ENCODE data around the gene CLDN34.

CLDN34 gene

DNA sequence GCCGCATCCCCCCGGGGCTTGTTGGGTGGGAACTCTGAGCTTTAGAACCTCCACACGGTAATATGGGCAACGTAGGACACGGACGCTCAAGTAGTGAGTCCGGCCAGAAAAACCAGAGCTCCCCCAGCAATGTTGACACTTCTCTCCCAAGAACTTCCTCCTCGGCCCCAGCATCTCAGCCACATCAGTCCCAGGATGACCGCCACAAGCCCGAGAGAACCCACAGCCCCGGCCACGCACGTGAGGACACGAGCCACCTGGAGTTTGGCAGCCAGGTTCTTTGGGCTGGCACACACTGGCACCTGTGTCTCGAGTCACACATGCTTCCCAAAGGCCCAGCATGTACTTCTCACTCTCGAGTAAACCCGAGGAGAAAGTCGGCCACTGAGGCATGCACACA lies 16.3 kb downstream of the CLDN34 start:
- DNase-seq = no peak

DNA sequence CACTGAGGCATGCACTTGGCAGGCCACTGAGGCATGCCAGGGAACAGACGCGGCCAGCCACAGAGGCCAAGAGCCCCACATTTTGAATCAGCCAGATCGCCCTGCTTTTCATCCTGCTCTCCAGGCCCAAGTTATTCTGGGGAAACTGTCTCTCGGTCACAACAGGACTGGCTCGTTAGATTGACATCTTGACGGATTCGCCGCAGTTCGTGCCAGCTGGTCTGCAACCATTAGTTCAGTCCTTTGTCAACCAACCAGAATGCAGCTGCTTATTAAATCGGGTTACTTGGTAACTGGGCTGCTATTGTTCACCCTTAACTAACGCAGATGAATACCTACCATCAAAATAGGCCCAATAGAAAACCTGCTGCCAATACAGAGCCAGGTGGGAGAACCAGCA lies 16.7 kb downstream of the CLDN34 start:
- DNase-seq = no peak

DNA sequence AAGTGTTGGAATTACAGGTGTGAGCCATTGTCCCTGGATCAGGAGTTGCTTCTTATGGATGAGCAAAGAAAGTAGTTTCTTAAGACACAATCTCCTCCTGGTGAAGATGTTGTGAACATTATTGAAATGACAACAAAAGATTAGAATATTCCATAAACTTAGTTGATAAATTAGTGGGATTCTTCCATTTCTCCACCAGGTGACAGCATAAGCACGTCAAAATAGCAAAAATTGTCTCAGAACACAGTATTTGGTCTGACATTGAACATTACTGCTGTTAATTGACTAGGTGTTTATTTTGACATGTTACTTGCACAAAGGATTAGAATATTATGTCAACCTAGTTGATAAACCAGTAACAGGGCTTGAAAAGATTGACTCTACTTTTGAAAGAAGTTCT lies 21.6 kb downstream of the CLDN34 start:
- no peak for DNase-seq

DNA sequence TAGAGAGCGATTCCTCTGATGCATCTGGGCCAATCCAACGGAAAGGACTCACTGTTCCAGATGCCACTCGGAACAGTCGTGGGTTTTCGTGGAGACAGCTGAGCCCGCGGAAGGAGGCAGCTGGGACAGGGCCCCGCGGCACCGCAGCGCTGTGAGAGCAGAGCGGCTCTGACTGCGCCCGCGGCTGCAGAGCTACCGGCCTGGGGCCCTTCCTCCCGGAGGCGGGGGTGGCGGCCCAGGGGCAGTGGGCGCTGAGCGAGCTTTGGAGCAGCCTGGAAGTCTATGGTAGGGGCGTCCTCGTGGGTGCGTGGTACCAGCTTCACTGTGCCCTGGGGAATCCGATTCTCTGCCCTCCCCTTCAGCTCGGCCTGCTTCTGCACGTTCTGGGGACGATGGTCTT lies 24.9 kb downstream of the CLDN34 start:
- DNase-seq = no peak

DNA sequence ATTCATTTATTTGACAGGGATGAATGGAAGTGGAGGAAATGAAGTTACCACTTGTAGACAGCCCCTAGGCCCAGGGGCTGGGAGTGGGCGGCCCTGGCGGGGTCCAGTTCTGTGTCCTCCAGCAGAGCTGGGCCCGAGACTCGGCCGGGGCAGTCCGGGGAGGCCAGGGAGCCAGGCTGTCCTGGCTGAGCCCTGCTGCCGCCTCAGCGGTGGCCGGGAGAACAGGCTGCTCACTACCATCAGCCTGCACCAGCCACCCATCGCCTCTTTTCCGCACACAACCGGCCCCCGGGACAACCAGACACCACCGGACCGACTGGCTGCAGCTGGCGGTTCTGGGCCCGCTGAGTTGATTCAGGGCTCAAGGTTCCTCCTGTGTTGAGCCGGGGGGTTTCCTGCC lies 25.6 kb downstream of the CLDN34 start:
- no peak for DNase-seq

DNA sequence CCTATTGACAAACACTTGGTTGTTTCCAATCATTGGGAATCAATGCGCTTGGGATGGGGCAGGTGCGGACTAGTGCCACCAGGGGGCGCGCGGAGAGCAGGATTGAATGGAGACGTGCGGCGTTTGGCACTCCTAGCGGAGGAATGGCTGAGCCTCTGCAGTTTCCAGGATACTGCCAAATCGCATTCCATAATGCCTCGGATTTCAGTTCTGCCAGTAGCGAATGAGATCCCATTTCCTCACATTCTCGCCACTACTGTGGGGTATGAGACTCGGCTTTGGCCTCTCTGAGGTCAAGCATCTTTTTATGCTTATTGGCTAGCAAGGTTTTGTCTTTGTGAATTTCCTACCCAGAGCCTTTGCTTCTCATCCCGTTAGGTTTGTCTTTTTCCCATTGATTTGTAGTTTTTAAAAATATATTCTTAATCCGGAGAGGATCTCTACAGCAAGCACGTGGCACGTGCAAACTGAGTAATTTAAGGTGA lies 28.7 kb downstream of the CLDN34 start:
- peak; percentile 79 to 83 for DNase-seq

DNA sequence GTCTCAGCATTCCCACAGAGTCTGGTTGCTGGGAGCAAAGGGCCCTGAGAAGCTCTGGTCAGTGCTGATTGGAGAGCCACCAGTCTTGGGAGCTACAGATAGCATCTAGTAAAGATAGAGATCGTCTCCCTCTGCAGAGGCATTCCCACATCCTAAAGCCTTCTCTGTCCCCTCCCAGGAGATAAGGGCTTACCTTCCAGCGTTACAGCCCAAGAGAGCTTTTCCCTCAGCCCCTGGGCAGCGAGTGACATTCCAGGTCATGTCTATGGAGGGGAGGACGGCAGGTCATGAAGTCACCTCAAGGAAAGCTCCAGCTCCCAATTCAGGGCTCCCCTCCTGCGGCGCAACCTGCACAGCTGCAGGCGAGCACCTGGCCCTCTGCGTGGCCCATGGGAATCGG lies 29.9 kb downstream of the CLDN34 start:
- no peak for DNase-seq

DNA sequence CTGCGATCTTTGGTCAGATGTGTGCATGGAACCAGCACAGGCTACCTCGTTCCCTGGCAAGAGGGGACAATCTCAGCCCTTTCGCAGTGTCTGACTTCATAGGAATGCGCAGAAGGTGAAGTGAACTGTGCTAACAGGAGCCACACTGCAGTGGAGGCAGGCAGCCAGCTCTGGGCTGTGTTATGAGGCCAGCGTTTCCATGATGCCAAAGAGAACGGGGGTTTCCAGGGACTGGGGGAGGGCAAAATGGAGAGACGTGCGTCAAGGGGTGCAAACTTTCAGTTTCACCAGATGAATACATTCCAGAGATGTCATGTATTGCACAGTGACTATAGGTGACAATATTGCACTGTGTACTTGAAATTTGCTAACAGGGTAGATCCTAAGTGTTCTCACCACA lies 30.4 kb downstream of the CLDN34 start:
- peak; percentile 62 to 66 for DNase-seq

DNA sequence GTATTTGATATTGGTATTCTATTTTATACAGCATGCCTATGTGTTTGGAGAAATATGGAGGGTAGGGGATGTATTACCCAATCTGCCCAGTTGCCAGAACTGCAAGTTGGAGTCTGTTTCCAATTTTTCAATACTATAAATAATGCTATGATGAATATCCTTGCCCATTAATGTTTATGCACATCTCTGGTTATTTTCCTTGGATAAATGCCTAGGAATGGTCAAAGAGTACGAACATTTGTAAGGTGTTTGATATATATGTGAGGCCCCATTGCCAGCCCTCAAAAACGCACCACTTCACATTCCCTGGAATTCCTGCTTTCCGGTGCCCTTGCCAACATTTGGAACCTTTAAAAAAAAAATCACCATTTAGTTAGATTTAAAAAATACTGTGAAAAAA lies 34.3 kb downstream of the CLDN34 start:
- no peak for DNase-seq

DNA sequence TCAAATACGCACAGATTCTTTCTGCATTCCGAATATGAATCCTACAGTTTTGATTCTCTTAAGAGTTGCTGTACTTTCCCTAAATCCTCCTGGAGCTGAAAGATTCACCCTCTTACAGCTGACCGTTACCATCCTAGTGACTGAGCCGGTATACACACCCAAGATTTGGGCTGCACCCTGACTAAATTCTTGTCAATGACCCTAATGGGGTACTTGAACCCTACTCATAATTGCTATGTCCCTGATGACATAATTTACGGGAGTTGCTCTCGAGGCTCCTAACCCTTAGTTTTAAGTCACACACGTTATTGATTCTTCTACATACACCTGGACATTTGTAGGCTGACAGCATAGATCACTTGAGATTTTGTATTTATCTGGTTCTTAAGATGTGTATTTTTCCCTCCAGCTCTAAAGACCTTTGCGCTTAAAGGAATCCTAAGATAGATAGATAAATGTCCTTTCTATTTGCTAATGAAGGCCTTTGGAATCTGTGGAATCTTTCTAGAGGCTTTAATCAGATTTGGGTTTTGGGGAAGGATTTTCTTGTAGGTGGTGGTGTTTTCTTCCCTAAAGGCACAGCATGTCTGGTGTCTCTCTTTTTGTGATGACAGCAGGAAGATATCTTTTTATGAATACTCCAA lies 37.8 kb downstream of the CLDN34 start:
- no peak for DNase-seq

DNA sequence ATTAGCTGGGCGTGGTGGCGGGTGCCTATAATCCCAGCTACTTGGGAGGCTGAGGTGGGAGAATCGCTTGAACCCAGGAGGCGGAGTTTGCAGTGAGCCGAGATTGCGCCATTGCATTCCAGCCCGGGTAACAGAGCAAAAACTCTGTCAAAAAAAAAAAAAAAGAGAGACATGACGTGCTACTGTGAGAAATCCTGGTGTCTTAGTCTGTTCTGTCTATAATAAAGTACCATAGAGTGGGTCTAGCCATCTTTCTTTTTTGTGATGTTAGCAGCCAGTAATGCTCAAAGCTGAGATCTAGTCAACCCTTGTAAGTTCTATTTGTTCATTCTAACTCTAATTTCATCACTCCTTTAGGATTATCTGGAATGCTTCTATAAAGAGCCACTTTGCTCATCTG lies 38.9 kb downstream of the CLDN34 start:
- no peak for DNase-seq

DNA sequence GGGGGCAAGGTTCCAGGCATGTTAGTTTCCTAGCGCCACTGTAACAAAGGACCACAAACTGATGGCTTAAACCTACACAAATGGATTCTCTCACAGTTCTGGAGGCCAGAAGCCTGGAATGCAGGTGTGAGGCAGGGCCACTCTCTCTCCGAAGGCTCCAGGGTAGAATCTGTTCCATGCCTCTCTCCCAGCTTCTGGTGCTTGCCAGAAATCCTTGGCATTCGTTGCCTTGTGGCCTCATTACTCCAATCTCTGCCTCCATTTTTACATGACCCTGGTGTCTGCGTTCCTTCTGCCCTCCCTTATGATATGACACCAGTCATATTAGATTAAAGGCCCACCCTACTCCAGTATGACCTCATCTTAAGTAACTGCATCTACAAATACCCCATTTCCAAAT lies 39.6 kb downstream of the CLDN34 start:
- DNase-seq = no peak

DNA sequence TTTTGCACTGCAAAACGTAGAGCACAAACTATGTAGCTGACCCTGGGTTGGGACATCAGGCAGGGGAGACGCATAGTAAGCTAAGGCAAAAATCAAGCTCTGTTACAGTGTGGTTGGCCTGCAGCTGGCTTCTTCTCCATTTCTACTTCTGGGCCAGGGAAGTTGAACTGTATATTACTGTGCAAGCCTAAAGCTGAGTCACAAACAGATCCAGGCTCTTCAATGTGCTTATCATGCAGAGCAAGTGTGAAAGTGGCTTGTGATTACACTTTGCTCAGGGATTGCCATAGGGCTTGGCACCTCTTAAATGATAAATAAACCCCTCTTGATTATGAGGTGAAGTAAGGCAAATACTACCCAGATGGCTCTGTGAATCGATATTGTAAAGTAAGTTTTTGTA lies 40.5 kb downstream of the CLDN34 start:
- no peak for DNase-seq

DNA sequence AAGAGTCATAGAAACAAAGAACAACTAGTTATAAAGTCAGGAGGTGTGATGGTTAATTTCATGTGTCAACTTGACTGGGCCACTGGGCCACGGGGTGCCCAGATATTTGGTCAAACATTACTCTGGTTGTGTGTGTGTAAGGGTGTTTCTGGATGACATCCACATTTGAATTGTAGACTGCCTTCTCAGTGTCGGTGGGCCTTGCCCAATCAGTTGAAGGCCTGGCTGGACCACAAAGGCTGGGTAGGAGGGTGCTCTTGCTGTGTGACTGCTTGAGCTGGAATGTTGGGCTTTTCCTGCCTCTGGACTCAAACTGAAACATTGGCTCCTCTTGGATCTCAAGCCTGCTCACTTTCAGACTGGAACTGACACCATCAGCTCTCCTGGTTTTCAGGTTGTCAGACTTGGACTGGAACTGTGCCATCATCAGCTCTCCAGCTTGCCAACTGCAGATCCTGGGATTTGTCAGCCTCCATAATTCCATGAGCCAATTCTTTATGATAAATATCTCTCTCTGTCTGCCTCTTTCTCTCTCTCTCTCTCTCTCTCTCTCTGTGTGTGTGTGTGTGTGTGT lies 41.4 kb downstream of the CLDN34 start:
- DNase-seq = no peak

DNA sequence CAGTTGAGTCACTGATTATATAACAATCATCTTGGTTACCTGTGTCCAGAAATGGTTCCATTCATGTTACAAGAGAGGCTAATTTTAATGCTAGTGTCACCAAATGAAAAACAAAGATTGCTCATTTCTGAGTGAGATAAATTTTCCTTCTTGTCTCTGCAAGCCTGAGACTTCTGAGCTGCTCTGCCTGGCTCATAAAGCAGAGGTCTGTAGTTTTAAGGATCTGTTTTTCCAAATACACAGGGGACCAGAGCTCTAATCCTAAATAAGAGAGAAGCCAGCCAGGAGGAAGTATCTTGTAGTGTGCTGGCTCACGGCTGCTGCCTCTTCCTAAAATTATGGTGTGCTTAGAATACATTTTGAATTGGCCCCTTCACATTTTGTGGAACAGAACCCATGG lies 42.6 kb downstream of the CLDN34 start:
- no peak for DNase-seq

DNA sequence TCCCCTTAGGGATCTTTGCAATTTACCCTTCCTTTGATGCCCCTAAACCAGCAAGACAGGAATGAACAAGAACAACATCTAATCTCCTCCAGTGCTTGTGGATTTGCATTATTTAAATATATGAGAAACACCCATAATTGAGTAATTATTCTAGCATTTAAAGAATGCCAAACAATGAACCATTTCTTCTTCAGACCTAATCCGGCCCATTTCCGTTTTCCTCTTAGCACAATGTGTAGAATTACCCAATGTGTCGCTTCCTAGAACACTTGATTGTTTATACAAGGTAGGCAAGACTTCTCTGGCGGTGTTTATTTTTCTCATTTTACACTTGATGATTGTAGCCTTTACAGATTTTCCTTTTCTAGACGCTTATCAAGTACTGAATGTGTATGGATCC lies 43.5 kb downstream of the CLDN34 start:
- DNase-seq = no peak

DNA sequence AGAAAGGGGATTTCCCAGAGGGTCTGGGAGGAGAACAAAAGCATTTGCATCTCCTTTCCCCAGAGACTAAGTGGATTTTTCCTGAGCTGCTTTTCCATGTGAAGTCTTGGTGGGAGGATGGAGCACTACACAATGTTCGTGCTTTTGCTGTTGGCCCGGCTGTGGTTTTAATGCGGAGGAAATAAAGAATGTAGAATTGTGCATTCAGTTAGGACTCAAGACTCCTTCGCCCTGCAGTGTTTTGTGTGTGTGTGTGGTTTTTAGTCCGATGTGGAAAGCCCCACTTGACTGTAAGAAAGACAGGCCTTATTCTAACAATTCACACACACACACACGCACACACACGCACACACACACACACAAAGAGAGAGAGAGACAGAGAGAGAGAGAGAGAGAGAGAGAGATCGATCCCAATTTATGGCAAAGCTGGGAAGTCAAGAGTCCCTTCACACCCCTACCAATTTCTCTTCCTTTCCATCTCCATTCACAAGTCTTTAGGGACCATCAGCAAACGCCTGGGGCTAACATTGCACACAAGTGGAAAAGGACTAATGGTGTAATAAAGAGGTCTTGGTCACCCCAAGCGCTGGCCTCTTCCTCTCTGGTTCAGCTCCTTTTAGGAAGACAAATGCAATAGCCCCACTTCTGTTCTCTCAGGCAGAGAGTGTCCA lies 44.2 kb downstream of the CLDN34 start:
- no peak for DNase-seq

DNA sequence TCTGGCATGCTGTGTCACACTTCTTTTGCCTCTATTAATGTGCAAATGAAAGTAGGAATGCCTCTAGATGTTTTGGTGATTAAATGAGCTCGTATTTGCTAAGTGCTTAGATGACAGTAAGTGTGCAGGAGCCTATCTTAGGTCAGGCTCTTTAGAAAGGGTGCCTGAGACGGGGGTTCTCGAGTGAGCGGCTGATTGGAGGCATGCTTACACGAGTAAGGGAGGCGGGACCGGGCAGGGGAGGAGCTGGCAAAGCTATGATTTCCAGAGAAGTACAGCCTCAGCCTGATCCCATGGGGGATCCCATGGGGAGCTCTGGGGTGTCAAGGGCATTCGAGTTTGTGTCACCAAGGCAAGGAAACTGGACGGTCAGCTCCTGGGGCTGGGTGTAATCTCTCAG lies 44.8 kb downstream of the CLDN34 start:
- no peak for DNase-seq

DNA sequence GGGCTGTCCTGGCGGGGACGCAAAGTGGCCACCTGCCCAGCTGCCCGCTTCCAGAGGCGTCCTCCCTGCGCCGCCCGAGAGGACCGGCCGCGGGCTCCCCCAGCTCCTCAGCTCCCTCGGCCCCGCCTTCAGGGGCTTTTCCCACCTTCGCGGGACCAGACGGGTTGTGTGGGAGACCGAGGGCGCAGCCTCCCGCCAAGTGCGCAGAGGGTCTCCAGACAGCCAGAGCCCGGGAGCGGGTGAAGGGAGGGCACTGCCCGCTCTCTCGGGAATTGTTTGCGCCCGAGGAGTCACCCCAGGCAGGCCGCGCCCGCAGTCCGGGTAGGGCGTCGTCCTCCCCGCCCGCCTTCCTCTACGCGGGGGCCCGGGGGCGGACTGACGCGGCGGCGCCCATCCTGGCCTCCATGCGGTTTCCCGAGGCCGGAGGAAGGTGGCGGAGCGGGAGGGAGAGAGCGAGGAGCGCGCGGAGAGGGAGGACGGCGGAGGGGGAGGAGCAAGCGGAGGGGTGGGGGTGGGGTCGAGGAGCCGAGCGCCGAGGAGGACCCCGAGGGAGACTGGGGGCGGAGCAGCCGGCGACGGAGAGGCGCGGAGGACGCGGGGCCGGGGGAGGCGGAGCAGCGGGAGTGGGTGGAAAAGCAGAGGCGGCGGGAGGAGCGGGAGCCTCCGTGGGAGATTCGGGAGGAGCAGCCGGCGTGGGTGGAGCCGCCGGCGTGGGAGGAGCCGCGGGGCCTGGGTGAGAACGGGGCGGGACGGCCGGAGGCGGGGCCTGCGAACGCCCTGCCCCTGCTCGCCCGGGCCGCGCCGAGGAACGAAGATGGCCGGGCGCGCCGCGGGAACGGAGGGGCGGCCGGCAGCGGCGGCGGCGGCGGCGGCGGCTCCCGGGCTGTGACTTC lies 47.5 kb downstream of the CLDN34 start:
- peak; percentile 69 to 77 for DNase-seq

DNA sequence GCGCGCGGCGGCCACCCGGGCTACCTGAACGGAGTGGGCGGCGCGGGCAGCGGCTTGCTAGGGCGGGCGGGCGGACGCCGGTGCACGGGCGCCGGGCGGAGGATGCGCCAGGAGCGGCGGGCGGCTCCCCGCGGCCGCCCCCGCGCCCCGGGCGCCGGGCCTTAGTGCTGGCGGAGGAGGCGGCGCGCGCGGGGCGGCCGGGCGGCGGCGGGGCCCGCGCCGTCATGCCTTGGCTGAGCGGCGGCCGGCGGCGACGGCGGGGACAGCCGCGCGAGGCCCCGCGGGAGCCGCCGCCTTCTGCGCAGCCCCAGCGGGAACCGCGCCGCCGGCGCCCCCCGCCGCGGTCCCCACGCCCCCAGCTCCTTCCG lies 48.2 kb downstream of the CLDN34 start:
- no peak for DNase-seq

DNA sequence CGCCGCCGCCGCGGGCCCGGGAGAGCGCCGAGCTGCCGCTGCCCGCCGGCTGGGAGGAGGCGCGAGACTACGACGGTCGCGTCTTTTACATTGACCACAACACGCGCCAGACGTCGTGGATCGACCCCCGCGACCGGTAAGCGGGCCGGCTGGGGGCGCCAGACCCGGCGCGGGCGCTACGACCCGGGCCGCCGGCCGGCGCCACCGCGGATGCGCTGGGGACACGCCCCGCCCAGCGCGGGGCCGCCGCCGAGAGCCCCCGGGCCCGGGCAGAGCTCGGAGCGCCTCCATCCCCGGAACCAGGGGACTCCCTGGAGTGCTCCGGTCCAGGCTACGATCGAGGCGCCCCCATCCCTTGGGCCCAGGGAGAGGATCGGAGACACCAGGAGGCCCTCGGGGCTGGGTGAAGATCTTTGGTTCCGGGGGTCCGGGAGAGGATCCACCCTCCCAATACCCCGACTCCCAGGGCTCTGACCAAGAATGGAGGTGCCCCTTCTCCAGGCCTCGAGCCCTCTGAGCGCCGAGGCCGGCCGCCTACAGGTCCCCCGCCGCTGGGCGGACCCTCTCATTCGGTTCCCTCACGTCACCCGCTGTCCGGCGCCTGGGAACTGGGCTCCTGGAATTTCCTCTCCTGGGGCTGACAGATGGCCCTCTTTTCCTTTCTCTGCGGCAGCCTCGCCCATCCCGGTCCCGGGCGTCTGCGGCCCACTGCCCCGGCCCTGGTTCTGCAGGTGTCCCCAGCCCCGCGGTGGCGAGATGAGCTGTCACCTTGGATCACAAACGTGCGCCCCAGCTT lies 48.8 kb downstream of the CLDN34 start:
- DNase-seq = no peak

DNA sequence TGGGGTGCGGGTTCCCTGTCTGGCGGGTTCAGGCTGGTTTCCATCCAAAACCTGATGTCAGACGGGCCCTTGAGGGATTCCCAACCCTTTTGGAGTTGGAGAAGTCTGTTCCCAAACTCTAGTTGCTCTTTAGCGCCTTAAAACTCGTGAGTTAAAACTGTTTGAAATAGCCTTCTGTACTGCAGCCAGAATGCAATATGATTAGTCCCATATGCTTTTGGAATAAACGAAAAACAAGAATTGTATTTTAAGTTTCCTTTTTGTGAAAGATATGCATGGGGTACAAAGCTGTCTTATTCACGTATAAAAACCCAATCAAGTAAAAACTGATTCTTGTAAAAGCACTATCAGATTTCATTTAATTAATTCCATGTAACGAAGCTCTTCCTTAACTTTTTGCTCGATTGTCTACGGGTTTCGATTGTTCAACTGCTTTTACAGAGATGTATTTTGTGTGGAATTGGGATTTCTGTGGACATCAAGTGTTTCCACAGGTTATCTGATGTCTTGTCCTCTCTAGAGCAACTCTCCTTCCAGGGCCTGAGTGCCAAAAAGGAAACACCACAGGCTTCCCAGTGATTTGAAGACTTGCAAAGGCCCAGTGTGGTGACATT lies 49.5 kb downstream of the CLDN34 start:
- no peak for DNase-seq

Measured in stimulated activated CD4-positive, alpha-beta T cell treated with anti-CD3 and anti-CD28 coated beads, Interleukin-2, amount 100 ng/mL, for 24 hours (primary cell).